Smooth muscle cell of the brain vasculature (primary cell): ENCODE results near the gene GPR32.
"Not testable (repeated sequence)": the region's sequence is repeated elsewhere in the genome, so short reads cannot be mapped to it uniquely, and the experiment has no call there.

Experiments
- DNase-seq: peaks from one replicate; pipeline ENCODE4 v3.0.0-alpha.2; 2012; ENCODE audit warnings: low read depth, low spot score

Gene GPR32

GRCh38 chr19:50749490-50749889 lies 20.8 kb upstream of the GPR32 start:
- DNase-seq = no peak

- DNase-seq = no peak
Measured at GRCh38 chr19:50750010-50750409, 20.3 kb upstream of the GPR32 start.

- no peak for DNase-seq
Measured at GRCh38 chr19:50753879-50754278, 16.4 kb upstream of the GPR32 start.

- not testable (repeated sequence) for DNase-seq
Measured at GRCh38 chr19:50756244-50756643, 14.0 kb upstream of the GPR32 start.

GRCh38 chr19:50757624-50758023 lies 12.6 kb upstream of the GPR32 start:
- not testable (repeated sequence) for DNase-seq

GRCh38 chr19:50759076-50759475 lies 11.2 kb upstream of the GPR32 start:
- not testable (repeated sequence) for DNase-seq

GRCh38 chr19:50759886-50760285 lies 10.4 kb upstream of the GPR32 start:
- no peak for DNase-seq

GRCh38 chr19:50761501-50761900 lies 8.8 kb upstream of the GPR32 start:
- not testable (repeated sequence) for DNase-seq

GRCh38 chr19:50763521-50763920 lies 6.7 kb upstream of the GPR32 start:
- DNase-seq = not testable (repeated sequence)

GRCh38 chr19:50764409-50764808 lies 5.9 kb upstream of the GPR32 start:
- DNase-seq = no peak

GRCh38 chr19:50766746-50767145 lies 3.5 kb upstream of the GPR32 start:
- DNase-seq = not testable (repeated sequence)

GRCh38 chr19:50767263-50767662 lies 3.0 kb upstream of the GPR32 start:
- not testable (repeated sequence) for DNase-seq

- no peak for DNase-seq
Measured at GRCh38 chr19:50768277-50768676, 2.0 kb upstream of the GPR32 start.

- DNase-seq = no peak
Measured at GRCh38 chr19:50770888-50771287, 624 bp downstream of the GPR32 start.

- no peak for DNase-seq
Measured at GRCh38 chr19:50772476-50772875, 2.2 kb downstream of the GPR32 start.

GRCh38 chr19:50772912-50773311 lies 2.6 kb downstream of the GPR32 start:
- DNase-seq = not testable (repeated sequence)

- not testable (repeated sequence) for DNase-seq
Measured at GRCh38 chr19:50773454-50773853, 3.2 kb downstream of the GPR32 start.

GRCh38 chr19:50776131-50776530 lies 5.9 kb downstream of the GPR32 start:
- DNase-seq = no peak

- DNase-seq = no peak
Measured at GRCh38 chr19:50777261-50777660, 7.0 kb downstream of the GPR32 start.

- DNase-seq = no peak
Measured at GRCh38 chr19:50777830-50778303, 7.6 kb downstream of the GPR32 start.

GRCh38 chr19:50778906-50779430 lies 8.7 kb downstream of the GPR32 start:
- DNase-seq = no peak

GRCh38 chr19:50779504-50780457 lies 9.5 kb downstream of the GPR32 start:
- DNase-seq = no peak
